Measurements from ENCODE around the gene BMAL1. TPM values are rescaled to one million over a fixed set of nuclear protein-coding genes. Genes with fewer than 3 reads are reported as not detected.

The BMAL1 gene
- total RNA-seq, 1 donor from 2014 or later = 8.6 TPM

GRCh38 chr11:13405220-13405619 lies 127.6 kb downstream of the BMAL1 start:
- no peak for TF ChIP-seq CTCF (IDR thresholded peaks at IDR 0.05; ENCODE audit: partially characterized antibody, unreplicated experiment)

GRCh38 chr11:13415201-13415600 lies 137.6 kb downstream of the BMAL1 start:
- Mint-ChIP-seq H3K27me3 (ENCODE audit: unreplicated experiment) (no peaks in the 10 kb centered on the region), H3K4me1 (ENCODE audit: low read depth, unreplicated experiment) (no peaks in the 10 kb centered on the region), H3K4me3 (ENCODE audit: unreplicated experiment) (no peak overlapping the region), H3K36me3 (ENCODE audit: unreplicated experiment) (no peaks in the 10 kb centered on the region), H3K27ac (ENCODE audit: unreplicated experiment) (no peak overlapping the region), H3K9me3 (ENCODE audit: unreplicated experiment) (no peaks in the 10 kb centered on the region)
- TF ChIP-seq CTCF (IDR thresholded peaks at IDR 0.05; ENCODE audit: partially characterized antibody, unreplicated experiment) = no peak
- DNase-seq = no peak

More at GRCh38 chr11:13405220-13405619, 127.6 kb downstream of the BMAL1 start:
- H3K27me3 Mint-ChIP-seq (ENCODE audit: unreplicated experiment) = no peaks in the 10 kb centered on the region
- DNase-seq = no peak
- H3K4me3 Mint-ChIP-seq (ENCODE audit: unreplicated experiment) = no peak overlapping the region
- H3K9me3 Mint-ChIP-seq (ENCODE audit: unreplicated experiment) = no peaks in the 10 kb centered on the region
- H3K4me1 Mint-ChIP-seq (ENCODE audit: low read depth, unreplicated experiment) = no peaks in the 10 kb centered on the region
- no peak overlapping the region for H3K27ac Mint-ChIP-seq (ENCODE audit: unreplicated experiment)
- H3K36me3 Mint-ChIP-seq (ENCODE audit: unreplicated experiment) = peaks cover 11% of the 10 kb centered on the region

GRCh38 chr11:13421561-13421960 lies 144.0 kb downstream of the BMAL1 start:
- TF ChIP-seq CTCF (IDR thresholded peaks at IDR 0.05; ENCODE audit: partially characterized antibody, unreplicated experiment) = no peak
- Mint-ChIP-seq H3K36me3 (ENCODE audit: unreplicated experiment) (no peaks in the 10 kb centered on the region), H3K27me3 (ENCODE audit: unreplicated experiment) (no peaks in the 10 kb centered on the region), H3K9me3 (ENCODE audit: unreplicated experiment) (no peaks in the 10 kb centered on the region), H3K4me1 (ENCODE audit: low read depth, unreplicated experiment) (no peaks in the 10 kb centered on the region), H3K27ac (ENCODE audit: unreplicated experiment) (no peak overlapping the region), H3K4me3 (ENCODE audit: unreplicated experiment) (no peak overlapping the region)
- DNase-seq = no peak

GRCh38 chr11:13423372-13423771 lies 145.8 kb downstream of the BMAL1 start:
- no peak for DNase-seq
- Mint-ChIP-seq H3K9me3 (ENCODE audit: unreplicated experiment) (peaks cover 2% of the 10 kb centered on the region), H3K27ac (ENCODE audit: unreplicated experiment) (no peak overlapping the region), H3K27me3 (ENCODE audit: unreplicated experiment) (no peaks in the 10 kb centered on the region), H3K4me3 (ENCODE audit: unreplicated experiment) (no peak overlapping the region), H3K36me3 (ENCODE audit: unreplicated experiment) (peaks cover 6% of the 10 kb centered on the region), H3K4me1 (ENCODE audit: low read depth, unreplicated experiment) (no peaks in the 10 kb centered on the region)
- no peak for TF ChIP-seq CTCF (IDR thresholded peaks at IDR 0.05; ENCODE audit: partially characterized antibody, unreplicated experiment)

GRCh38 chr11:13427440-13427839 lies 149.8 kb downstream of the BMAL1 start:
- Mint-ChIP-seq H3K36me3 (ENCODE audit: unreplicated experiment) (peaks cover 6% of the 10 kb centered on the region), H3K9me3 (ENCODE audit: unreplicated experiment) (peaks cover 2% of the 10 kb centered on the region), H3K4me3 (ENCODE audit: unreplicated experiment) (no peak overlapping the region), H3K4me1 (ENCODE audit: low read depth, unreplicated experiment) (no peaks in the 10 kb centered on the region), H3K27me3 (ENCODE audit: unreplicated experiment) (peaks cover 2% of the 10 kb centered on the region), H3K27ac (ENCODE audit: unreplicated experiment) (no peak overlapping the region)
- TF ChIP-seq CTCF (IDR thresholded peaks at IDR 0.05; ENCODE audit: partially characterized antibody, unreplicated experiment) = no peak
- DNase-seq = no peak
